ENCODE measurements around the gene ZNF345. TPM values are rescaled to one million over a fixed set of nuclear protein-coding genes. Genes with fewer than 3 reads are reported as not detected.

The ZNF345 gene
- total and polyA plus RNA-seq, 2 of the 8 experiments (the other 6 are each of a cell fraction or from before 2014, with no cell fraction given) = 3.2 to 5.1 TPM

- TF ChIP-seq SIN3A (conservative IDR thresholded peaks at IDR 0.05 in 1 of 2, IDR thresholded peaks at IDR 0.05 in 1 of 2; ENCODE audit: low read depth in 1 of 2, low read length in 2 of 2) = no peak
Observed at GRCh38 chr19:36807029-36807428, 43.6 kb upstream of the ZNF345 start (continued).

Measured in H1 (cell line).